ENCODE measurements around the gene ZNF850.
A peak's percentile ranks its signal among the peaks of the same experiment; 100 is the strongest.

DNA sequence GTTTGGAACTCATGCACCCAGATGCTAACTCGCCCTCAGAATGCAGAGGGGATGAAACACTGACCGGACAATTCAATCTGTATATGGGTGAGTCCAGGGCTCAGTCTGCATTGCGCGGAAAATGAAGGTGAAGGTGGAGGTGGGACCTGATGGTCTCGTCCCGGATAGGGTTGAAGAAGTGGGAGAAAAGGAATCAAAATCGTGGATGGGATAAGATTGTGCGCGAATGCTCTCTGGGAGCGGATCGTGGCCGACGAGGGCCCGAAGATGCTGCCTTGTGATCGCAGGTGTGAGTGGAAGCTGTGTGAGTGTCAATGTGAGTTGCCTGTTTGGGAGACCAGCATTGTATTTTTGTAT lies 594 bp upstream of the ZNF850 start:
- no peak for TF ChIP-seq KLF16 (tag by site-specific recombination; IDR thresholded peaks at IDR 0.05)
- TF ChIP-seq, protein P1, sequence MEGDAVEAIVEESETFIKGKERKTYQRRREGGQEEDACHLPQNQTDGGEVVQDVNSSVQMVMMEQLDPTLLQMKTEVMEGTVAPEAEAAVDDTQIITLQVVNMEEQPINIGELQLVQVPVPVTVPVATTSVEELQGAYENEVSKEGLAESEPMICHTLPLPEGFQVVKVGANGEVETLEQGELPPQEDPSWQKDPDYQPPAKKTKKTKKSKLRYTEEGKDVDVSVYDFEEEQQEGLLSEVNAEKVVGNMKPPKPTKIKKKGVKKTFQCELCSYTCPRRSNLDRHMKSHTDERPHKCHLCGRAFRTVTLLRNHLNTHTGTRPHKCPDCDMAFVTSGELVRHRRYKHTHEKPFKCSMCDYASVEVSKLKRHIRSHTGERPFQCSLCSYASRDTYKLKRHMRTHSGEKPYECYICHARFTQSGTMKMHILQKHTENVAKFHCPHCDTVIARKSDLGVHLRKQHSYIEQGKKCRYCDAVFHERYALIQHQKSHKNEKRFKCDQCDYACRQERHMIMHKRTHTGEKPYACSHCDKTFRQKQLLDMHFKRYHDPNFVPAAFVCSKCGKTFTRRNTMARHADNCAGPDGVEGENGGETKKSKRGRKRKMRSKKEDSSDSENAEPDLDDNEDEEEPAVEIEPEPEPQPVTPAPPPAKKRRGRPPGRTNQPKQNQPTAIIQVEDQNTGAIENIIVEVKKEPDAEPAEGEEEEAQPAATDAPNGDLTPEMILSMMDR (tag by site-specific recombination; IDR thresholded peaks at IDR 0.05) = no peak
- peak; percentile 75; the same call in 1 of the 2 replicates for TF ChIP-seq ZNF629 (tag by site-specific recombination; IDR thresholded peaks at IDR 0.05)
- TF ChIP-seq ZNF354C (tag by site-specific recombination; IDR thresholded peaks at IDR 0.05; ENCODE audit: borderline replicate concordance, low read depth) = no peak
- TF ChIP-seq ZNF350 (tag by site-specific recombination; IDR thresholded peaks at IDR 0.05) = no peak

Data from HEK293 (cell line).